NCI-H146 treated with DMSO at 0.1 percent for 48 hours (cell line): Measurements from ENCODE around the gene THSD7B.
"Not testable (repeated sequence)": the region's sequence is repeated elsewhere in the genome, so short reads cannot be mapped to it uniquely, and the experiment has no call there.

Experiments used
- DNase-seq: peaks from one replicate; lab custom pipeline; 2025; ENCODE audit not compliant: unreplicated experiment; lab: John Stamatoyannopoulos, UW

Gene THSD7B, protein sequence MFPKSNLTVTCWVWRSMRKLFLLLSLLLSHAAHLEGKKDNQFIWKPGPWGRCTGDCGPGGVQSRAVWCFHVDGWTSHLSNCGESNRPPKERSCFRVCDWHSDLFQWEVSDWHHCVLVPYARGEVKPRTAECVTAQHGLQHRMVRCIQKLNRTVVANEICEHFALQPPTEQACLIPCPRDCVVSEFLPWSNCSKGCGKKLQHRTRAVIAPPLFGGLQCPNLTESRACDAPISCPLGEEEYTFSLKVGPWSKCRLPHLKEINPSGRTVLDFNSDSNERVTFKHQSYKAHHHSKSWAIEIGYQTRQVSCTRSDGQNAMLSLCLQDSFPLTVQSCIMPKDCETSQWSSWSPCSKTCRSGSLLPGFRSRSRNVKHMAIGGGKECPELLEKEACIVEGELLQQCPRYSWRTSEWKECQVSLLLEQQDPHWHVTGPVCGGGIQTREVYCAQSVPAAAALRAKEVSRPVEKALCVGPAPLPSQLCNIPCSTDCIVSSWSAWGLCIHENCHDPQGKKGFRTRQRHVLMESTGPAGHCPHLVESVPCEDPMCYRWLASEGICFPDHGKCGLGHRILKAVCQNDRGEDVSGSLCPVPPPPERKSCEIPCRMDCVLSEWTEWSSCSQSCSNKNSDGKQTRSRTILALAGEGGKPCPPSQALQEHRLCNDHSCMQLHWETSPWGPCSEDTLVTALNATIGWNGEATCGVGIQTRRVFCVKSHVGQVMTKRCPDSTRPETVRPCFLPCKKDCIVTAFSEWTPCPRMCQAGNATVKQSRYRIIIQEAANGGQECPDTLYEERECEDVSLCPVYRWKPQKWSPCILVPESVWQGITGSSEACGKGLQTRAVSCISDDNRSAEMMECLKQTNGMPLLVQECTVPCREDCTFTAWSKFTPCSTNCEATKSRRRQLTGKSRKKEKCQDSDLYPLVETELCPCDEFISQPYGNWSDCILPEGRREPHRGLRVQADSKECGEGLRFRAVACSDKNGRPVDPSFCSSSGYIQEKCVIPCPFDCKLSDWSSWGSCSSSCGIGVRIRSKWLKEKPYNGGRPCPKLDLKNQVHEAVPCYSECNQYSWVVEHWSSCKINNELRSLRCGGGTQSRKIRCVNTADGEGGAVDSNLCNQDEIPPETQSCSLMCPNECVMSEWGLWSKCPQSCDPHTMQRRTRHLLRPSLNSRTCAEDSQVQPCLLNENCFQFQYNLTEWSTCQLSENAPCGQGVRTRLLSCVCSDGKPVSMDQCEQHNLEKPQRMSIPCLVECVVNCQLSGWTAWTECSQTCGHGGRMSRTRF (N-terminal part only)

DNA sequence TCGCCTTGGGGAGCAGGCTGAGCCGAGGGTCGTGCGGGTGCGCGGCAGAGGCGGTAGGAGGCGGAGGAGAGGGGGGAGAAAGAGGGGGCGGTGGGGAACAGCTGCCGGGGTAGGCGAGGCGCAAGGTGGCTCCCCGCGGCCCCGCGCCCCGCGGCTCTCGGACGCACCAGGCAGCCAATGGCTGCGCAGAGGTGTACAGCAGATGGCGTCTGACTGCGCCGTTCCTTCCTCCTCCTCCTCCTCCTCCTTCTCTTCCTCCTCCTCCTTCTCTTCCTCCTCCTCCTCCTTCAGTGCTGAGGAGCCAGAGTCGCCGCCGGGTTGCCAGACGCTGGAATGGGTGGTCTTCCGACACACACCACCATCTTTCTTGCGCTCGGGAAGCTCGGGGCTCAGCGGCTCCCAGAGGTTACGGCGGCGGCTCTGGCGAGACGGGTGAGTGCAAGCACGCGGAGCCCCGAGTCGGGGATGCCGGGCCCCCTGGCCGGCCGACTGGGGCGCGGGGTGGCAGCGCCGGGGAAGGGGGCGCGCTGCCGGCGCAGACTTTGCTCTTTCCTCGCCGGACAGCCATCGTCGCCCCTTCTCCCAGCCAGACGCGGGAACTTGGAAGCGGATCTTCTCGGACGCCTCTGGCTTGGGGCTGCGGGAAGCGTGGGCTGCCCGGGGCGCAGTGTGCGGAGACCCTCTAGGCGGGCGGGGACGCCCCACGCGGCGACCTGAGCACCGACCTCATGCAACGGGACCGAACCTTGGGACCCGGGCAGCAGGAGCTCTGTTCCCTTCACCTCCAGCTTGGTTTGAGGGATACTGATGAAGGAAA, at the start of gene THSD7B:
THSD7B (plus strand) TSS at position 290 of the 817 bp plus-strand sequence. CDS start 116,634 bp downstream, outside the sequence.
- DNase-seq, result no peak

DNA sequence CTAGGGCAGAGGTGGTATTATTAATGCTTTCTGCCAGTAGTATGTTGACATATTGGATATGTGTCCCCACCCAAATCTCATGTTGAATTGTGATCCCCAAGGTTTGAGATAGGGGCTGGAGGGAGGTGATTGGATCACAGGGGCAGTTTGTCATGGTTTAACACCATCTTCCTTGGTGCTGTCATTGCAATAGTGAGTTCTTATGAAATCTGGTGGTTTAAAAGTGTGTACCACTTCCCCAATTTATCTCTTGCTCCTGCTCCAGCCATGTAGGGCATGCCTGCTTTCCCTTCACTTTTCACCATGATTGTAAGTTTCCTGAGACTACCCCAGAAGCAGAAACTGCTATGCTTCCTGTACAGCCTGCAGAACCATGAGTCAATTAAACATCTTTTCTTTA, 47.1 kb upstream of the THSD7B start:
- no peak for DNase-seq

DNA sequence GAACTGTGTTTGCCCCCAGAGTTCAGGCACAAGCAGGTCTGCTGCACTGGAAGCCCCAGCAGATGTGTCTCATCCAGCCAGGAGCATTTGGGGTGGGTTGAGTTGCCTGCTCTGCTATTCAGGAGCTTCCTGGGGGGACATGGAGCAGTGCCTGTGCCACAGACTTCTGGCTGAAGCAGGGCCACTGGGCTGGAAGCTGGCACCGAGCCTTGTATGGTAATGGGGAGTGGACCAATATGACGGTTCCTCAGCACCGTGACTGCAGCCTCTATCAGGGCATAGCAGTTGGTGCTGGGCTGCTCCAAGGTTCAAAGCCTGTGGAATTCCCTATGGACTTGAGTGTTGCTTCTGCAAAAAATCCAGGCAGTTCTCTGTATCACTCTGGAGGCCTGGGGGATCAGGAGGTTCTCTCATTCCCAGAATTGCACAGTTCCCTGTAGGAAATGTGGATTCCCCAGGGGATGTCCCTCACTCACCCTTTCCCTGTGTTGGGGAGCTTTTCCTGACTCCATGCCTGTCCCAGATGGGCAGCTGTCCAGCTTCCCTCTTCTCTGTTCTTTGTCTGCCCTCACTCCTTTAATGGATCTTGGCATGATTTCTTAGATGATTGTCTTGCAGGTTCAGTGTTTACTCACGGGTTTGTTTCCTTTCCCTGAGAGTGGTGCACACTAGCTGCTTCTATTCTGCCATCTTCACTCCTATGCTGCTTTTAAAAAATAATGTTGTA, 37.2 kb upstream of the THSD7B start:
- DNase-seq, result no peak

DNA sequence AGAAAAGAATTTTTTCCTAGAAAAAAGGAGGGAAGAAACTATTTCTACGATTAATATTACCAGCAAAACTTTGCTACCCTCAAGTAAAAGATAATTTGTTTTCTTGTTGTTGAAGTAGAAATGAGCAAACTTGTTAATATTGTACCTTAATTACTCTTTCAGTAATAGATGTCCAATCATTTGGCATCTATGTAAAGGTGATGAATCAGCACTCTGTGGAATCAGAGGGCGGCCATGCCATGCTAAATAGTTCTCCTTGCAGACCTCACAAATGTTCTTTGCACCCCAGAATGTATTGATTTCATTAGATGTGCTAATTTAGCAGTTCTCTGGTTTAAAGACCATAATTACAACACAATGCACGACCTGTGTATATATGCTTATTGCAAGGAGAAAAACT, 29.1 kb upstream of the THSD7B start:
- no peak for DNase-seq

DNA sequence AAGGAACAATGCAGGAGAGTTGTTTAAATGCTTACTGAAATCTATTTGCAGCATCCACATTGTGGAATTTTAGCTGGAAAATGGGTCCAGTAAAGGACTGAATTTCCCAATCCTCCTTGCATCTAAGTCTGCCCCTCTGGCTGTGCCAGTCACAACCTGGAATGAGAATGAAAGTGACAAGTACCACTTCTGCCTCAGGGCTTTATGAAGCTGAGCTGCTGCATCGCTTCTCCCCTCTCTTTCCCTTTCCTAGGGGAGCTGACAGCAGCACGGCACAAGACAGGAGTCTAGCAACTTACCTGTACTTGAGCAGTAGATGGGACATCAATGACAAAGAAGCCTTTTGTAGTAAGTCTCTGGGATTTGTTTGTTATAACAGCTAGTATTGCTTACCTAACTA, 27.3 kb upstream of the THSD7B start:
- DNase-seq, result no peak

DNA sequence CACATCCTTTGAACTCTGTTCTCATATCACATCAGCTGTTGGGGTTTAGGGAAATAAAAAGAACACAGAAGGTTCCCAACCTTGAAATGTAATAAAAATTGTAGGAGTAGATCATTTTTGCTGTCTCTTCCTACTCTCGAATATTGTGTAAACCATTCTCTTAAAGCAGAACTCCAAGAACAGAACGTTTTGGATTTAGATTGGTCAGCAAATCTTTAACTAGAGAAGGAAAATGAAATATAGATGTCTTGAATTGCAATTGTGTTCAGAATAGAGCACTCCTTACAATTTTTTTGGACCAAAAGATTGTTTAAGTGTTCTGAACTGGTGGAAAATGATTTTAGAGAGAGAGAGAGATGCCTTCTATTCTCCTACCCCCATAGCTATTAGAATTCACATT, 23.9 kb upstream of the THSD7B start:
- no peak for DNase-seq

DNA sequence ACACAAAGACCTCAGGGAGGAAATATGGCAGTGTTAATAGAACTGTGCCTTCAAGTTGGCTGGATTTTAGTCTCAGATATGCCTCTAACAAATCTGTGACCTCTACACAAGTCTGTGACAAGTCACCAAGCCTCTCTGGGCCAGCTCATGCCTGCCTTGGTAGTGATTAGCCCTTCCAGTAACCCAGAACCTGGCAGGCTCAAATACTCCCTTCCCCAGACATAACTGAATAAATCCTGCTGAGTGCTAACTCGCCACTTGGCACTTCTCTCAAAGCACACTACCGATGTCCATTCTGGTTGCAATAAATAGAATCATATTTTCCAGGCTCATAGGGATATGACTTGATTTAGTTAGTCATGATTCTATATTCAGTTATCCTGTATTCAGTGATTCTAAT, 15.3 kb upstream of the THSD7B start:
- no peak for DNase-seq

DNA sequence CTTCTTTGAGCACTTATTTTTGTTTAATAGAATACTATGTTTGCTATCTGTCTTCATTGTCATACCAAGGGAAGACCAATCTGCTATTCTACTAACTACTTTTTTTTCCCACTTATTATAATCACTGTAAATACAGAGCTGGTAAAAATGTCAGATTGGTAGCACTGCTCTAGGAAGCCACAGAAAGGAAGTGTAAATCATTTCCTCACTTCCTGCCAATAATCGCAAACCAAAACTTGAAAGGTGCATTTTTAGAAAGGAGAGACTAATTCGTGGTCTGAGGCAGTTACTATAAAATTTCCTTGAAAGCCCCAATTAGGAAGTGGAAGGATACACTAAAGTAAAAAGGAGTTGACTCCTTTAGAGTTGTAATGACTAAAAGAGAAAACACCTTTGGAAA, 13.9 kb upstream of the THSD7B start:
- DNase-seq, result no peak

DNA sequence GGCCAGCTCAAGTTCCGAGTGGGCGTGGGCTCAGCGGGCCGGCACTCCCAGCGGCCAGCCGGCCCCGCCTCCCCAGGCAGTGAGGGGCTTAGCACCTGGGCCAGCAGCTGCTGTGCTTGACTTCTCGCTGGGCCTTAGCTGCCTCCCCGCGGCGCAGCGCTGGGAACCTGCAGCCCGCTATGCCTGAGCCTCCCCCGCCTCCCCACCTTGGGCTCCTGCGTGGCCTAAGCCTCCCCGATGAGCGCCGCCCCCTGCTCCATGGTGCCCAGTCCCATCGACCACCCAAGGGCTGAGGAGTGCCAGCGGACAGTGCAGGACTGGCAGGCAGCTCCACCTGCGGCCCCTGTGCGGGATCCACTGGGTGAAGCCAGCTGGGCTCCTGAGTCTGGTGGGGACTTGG, 6.8 kb upstream of the THSD7B start:
- DNase-seq, result not testable (repeated sequence)

DNA sequence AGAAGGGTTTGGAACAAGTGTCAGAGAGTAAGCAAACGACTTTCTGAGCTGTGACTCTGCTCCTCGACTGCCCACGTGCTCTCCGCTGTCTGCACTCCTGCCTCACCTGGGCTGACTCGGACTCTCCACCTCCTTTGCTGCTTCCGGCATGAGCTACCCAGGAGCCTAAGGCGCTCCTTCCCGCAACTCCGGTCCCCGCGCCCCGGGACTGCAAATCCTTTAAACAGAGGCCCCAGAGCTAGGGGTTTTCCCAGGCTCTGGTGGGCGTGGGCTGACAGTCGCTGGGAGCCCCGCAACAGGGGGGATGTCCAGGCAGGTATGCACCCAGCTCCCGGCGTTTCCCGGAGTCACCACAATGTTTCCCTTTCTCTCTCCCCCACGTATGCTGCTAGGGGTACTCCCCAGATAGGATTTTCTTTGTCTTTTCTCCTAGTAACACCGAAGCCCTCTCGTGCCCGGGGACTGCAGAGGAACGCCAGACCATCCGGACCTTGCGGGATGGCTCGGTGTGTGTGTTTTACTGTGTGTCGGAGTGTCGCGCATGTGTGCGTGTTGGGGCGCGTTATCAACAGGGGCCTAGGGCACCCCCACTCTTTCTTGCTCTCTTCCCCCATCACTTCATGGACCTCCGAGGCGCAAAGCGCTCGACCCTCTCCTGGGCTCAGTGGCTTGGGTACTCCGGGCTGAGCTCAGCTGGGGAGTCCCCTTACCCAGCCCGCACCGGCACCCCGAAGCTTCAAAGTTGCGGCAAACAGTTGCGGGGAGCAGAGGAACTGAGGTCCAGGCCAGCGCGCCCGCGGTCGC, 691 bp upstream of the THSD7B start:
- no peak for DNase-seq

DNA sequence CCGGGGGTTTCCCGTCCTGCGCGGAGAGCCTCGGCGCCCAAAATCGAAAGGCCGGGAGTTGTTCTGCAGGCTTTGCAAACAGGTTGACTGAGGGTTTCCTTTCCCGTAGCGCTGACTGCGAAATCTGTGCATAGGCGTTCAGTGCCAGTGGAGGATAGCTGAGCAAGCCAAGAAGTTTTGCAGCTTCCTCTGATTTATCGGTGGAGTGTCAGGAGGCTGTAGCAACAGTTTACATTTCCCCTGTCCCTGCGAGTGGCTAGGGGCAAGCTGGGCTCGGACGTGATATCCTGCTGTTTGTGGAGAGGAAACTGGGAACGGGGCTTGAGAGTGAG, 694 bp downstream of the THSD7B start:
- DNase-seq, result no peak

DNA sequence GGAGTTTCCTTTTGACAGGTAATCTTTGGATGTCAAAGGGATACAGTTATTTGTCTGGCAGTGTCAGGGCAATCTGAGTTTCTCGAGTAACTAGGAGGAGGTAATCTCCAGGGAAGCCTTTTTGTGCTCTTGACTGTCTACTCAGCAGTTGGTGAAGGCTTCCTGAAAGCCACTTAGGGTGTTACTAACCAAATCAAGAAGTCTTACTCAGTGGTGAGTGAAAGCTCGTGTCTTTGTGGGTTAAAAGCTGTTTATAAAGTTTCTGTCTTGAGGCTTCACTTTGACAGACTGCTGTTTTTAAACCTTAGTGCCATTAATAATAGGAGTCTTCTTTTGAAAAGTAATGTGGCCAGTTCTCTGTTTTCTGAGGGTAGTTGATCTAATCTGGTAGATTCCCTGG, 1.7 kb downstream of the THSD7B start:
- no peak for DNase-seq

DNA sequence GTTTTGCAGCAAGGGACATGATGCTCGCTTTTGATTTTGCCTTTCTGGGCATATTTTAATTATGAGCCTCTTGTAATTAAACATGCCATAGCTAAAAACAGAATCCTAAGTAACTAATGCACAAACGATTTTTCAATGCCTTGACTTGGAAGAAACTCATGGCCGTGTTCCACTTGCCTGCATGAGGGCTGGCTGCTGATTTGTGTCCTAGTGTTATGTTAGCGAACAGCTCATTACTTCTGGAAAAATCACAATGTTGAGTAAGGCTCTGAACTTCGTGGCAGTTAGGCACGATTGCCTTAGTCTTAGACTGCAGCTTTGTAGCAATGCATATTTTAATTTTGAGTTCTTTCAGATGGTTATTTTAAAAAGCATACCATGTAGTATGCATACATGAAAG, 4.5 kb downstream of the THSD7B start:
- no peak for DNase-seq

DNA sequence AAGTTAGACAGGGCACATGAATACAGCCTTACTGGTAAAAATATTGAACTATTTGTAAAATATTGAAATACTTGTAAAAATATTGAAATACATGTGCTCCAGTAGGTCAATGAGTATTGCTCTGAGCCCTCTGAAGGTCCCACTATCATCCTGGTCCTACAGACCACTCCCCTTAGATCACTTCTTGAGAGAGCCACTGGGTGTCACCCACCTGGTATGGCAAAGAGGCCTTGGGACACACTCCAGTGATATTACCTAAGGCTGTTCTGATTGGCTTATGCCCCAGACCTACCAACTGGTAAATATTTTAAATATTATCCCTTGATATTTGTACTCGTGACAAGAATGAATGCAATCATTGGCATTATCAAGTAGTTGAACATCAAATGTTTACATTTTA, 5.0 kb downstream of the THSD7B start:
- no peak for DNase-seq

DNA sequence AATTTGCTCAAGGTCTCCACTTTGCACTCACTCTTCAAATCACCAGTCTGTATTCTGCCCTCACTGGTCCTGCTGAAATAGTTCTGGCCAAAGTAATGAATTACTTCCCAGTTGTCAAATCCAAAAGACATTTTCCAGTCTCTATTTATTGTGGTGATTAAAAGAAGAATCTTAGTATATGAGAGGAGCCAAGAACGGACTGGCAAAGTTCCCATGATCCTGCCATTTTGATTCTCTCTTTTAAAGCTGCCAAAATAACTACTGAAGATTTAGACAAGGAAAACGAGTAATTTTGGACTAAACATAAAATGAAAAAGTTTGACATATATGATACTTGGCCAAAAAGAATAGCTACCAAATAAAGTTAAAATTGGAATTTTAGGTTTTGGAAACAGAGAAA, 12.0 kb downstream of the THSD7B start:
- no peak for DNase-seq

DNA sequence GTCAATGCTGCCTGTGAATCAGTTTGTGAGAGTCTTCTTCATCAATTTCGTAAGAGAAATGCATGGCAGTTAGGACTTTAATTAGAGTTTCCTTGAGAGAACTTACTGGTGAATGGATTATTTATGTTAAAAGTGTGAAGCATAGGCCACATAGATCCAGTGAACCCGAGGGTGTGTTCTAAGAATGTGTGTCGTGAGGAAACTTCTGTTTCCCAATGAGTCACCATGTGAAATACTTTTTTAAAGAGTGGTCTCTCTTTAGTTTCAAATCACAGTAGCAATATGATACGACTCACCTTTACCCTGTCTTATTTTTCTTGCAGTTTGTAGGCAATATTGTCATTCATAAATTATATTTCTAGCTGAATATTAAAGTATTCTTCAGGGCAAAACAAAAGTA, 18.5 kb downstream of the THSD7B start:
- no peak for DNase-seq

DNA sequence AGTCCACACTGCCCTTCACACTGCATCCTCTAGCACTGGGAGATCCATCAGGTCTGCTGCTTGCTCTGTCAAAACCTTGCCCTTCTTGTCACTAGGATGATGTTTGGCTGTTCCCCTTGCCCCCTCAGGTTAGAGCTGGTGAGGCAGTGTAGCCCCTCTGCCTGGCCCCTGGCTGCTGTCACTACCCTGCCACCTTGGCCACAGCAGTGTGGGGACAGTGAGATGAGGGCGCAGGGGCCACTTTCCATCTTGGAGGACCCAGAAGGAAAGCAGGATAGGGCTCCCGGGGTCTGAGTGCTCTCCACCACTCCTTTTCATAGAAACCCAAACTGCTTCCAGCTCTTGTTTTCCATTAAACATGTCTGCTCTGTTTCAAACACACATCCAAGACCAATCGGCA, 19.9 kb downstream of the THSD7B start:
- no peak for DNase-seq

DNA sequence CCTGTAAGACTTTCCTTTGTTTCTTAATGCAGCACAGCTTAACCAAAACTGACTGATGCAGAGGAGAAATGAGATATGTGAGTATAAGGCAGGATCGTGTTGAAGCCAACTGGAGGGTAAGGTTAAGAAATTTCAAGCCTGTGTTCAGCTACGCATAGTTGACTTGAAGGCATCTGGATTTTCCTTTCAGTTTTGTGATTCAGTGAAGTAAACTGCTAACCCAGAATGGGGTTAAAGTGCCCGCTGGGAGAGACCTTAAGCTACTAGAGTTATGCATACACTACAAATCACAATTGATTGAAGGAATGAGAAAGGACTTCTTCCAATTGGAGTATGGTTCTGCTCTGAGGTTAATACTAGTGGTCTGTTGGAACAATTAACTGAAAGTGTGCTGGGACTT, 22.6 kb downstream of the THSD7B start:
- no peak for DNase-seq

DNA sequence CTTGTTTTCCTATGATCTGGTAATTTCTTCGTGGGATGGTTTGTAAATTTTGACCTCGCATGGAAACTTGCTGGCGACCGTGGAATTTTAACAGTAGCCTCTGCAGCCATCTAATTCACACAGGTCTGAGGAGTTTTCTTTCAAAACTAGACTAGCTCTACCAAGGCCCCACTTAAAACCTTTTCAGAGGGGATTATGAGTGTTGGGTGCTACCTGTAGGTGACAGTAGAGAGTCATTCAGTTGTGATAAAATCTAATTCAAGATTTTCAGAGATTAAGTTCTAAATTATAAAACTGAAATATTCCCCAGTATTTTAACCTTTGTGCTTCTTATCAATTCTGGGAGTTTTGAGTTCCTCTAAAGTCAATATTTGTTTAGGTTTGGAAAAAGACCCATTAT, 31.0 kb downstream of the THSD7B start:
- no peak for DNase-seq
